AG04450 (cell line): Measurements from ENCODE around the gene BTBD9. TPM values are rescaled to one million over a fixed set of nuclear protein-coding genes. Genes with fewer than 3 reads are reported as not detected.

Experiments used
- CTCF ChIA-PET: fragments of 300-600, 350-600 bp; formaldehyde crosslinking; extraction: SDS; loops from one replicate; lab custom pipeline; 2022; ENCODE audit warnings: antibody characterized with exemption, inconsistent platforms; lab: Charles Lee
- POLR2A ChIA-PET: fragments of 350-600 bp; formaldehyde crosslinking; extraction: SDS; loops from one replicate; lab custom pipeline; 2021; ENCODE audit warnings: antibody characterized with exemption, inconsistent platforms; lab: Yijun Ruan, JAX
- DNase-seq: peaks from one replicate; pipeline ENCODE4 v3.0.0-alpha.2; 2011; ENCODE audit warnings: low read depth, low spot score
- H3K27ac ChIP-seq: one replicate; pipeline ENCODE4 v1.5.1; 2012; ENCODE audit warnings: low read depth, low read length, control low read depth
- H3K27me3 ChIP-seq: one replicate; pipeline ENCODE4 v1.6.0; 2012; ENCODE audit warnings: low read length; ENCODE audit not compliant: control insufficient read depth, insufficient read depth
- H3K4me3 ChIP-seq: 2 replicates; pipeline ENCODE4 v1.5.1; 2011; ENCODE audit warnings: mild to moderate bottlenecking, low read depth, low read length, control low read depth
- H3K9me3 ChIP-seq: 2 replicates; pipeline ENCODE4 v1.5.1; 2012; ENCODE audit warnings: low read length; ENCODE audit not compliant: control insufficient read depth, insufficient read depth
- polyA plus RNA-seq: library from polyadenylated mRNA; depleted of rRNA; stranded (reverse); fragments of >200 nt; gene quantifications from 2 replicates; pipeline ENCODE4 v1.2.3, GENCODE V29; 2011
- TF ChIP-seq, protein P1 (sequence below): IDR thresholded peaks from 2 replicates; pipeline ENCODE4 v1.5.1; 2011; ENCODE audit warnings: low read depth, low read length, control low read depth, inconsistent platforms

The BTBD9 gene
- polyA plus RNA-seq, 1 experiment: 7.2 TPM

DNA sequence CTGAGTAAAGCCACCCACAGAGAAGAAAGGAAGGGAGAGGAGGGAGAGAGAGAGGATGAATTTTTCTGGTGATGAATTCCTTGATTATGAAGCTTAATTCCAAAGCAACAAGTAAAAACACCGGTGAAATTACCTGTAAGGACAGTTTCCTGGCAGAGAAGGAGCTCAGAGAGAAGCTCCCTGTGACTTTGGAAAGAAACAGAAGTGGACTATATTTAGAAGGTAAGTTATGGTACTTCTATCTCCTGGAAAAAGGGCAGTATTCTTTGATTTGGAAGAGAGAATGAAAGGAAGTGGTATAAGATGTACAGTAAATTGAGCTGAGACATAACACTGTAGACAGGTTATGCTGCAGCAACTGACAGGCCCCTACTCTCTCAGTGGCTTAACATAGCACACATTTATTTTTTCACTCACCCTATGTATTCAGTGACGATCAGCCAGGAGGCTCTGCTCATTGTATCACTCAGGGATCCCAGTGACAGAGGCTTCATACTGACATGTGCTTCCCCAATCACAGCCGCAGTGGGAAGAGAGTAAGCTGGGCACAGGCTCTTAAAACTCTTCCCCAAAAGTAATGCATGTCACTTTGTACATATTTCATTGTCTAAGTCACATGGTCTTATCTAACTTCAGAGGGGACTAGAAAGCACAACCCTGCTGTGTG, 349.5 kb downstream of the BTBD9 start:
- ChIA-PET POLR2A (no interaction called here), CTCF (interaction anchor here (1.0 kb wide), 1 partner anchor 281 kb away, joined by 3 read pairs; no protein-coding TSS in a partner anchor)
- TF ChIP-seq, protein P1, sequence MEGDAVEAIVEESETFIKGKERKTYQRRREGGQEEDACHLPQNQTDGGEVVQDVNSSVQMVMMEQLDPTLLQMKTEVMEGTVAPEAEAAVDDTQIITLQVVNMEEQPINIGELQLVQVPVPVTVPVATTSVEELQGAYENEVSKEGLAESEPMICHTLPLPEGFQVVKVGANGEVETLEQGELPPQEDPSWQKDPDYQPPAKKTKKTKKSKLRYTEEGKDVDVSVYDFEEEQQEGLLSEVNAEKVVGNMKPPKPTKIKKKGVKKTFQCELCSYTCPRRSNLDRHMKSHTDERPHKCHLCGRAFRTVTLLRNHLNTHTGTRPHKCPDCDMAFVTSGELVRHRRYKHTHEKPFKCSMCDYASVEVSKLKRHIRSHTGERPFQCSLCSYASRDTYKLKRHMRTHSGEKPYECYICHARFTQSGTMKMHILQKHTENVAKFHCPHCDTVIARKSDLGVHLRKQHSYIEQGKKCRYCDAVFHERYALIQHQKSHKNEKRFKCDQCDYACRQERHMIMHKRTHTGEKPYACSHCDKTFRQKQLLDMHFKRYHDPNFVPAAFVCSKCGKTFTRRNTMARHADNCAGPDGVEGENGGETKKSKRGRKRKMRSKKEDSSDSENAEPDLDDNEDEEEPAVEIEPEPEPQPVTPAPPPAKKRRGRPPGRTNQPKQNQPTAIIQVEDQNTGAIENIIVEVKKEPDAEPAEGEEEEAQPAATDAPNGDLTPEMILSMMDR: no peak
- Histone ChIP-seq H3K27ac (no peak overlapping the region), H3K27me3 (no peaks in the 10 kb centered on the region), H3K4me3 (no peak overlapping the region), H3K9me3 (no peaks in the 10 kb centered on the region)
- no peak for DNase-seq

DNA sequence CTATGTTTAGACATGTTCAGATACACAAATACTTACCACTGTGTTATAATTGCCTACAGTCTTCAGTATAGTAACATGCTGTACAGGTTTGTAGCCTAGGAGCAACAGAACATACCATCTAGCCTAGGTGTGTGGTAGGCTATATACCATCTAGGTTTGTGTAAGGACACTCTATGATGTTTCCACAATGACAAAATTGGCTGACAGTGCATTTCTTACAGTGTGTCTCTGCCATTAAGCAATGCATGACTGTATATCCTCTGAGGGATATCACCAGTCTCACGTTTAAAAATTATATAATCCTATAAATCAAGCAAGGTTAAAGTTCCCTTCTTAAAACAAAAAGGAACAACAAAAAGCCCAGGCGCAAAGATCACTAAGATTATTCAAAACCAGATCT, 352.2 kb downstream of the BTBD9 start:
- no peaks in the 10 kb centered on the region for H3K27me3 ChIP-seq
- no peak for DNase-seq
- H3K9me3 ChIP-seq: no peaks in the 10 kb centered on the region
- ChIA-PET CTCF (no interaction called here), POLR2A (no interaction called here)
- H3K4me3 ChIP-seq: no peak overlapping the region
- TF ChIP-seq, protein P1: no peak
- H3K27ac ChIP-seq: no peak overlapping the region

DNA sequence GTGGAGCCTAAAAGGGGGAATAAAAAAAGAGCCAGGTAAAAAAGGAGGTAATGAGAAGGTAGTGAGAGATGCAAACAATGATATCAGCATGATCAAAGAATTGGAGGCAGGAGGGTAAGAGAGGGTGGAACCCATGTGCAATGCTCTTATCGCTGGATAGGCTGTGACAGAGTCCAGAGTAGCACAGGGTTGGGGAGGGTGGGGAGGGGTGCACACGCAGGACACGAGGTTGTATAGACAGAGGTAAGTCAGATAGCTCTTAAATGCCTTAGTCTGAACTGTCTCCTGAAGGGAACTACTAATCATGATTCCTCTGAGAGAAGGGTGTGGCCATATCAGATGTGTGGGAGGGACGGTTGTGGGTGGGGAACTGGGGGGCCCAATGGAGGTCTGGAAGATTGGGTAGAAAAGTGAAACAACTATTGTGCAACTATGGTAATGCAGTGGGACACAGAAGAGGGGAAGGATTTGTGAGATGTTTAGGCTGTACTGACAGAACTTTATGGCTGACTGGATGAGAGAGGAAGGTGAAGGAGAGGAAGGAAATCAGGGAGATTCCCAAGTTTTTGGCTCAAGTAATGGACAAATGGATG, 354.8 kb downstream of the BTBD9 start:
- Histone ChIP-seq H3K4me3 (no peak overlapping the region), H3K27ac (no peak overlapping the region), H3K27me3 (no peaks in the 10 kb centered on the region), H3K9me3 (no peaks in the 10 kb centered on the region)
- ChIA-PET CTCF (no interaction called here), POLR2A (no interaction called here)
- TF ChIP-seq, protein P1: no peak
- no peak for DNase-seq

DNA sequence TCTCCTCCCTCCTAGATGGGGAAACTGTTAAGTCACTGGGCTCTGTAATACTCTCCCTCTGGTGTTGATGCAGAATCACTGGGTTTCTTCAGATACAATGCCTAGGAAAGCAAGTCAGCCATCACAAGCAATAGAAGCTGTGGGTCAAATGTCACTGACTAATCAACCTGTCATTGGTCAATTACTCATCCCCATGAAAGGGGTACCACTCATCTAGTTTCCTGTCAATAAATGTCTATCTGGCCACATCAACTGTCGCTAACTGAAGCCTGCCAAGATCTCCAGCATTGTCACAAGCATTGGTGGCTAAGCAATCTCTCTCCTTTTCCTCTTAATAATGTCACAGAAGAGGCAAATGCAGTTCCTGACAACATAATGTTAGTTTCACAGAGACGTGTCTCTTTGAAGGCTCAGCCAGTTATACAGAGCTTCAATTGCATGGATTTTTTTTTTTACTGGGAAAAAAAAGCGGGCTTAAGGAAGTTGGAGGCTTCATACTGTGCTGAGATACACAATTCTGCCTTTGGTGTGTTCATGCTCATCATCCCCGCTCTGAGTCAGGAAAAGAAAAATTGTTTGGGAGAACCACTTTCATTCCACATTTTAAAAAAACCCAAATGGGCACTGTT, 355.9 kb downstream of the BTBD9 start:
- ChIA-PET CTCF (no interaction called here), POLR2A (no interaction called here)
- no peak for DNase-seq
- Histone ChIP-seq H3K4me3 (no peak overlapping the region), H3K9me3 (no peaks in the 10 kb centered on the region), H3K27me3 (no peaks in the 10 kb centered on the region), H3K27ac (no peak overlapping the region)
- TF ChIP-seq, protein P1: no peak

DNA sequence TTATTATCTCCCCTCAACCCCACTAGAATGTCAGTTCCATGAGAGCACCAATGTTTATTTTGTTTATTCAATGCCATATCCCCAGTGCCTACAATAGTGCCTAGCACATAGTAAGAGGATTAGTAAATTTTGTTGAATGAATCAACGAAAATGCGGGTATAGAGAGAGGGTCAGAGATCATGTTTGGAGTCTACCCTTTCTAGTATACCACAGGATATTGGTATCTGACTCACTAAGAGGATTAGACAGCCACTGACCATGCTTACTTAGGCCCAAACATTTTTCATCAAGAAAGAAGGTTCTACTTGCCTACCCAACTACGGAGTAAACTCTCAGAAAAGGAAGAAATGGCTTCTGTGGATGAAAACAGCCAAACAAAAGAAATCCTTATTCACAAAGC, 356.8 kb downstream of the BTBD9 start:
- TF ChIP-seq, protein P1: no peak
- ChIA-PET CTCF (no interaction called here), POLR2A (no interaction called here)
- Histone ChIP-seq H3K27me3 (no peaks in the 10 kb centered on the region), H3K27ac (no peak overlapping the region), H3K9me3 (no peaks in the 10 kb centered on the region), H3K4me3 (no peak overlapping the region)
- no peak for DNase-seq
